BE2C (cell line): ENCODE measurements around the gene ERGIC1.

Experiments
- DNase-seq: peaks from one replicate; pipeline ENCODE4 v3.0.0-alpha.2; 2020
- H3K27me3 ChIP-seq: fragments of 250-450 bp; sonication (Bioruptor Pico); 2 replicates; pipeline ENCODE4 v1.5.1; 2020; ENCODE audit warnings: mild to moderate bottlenecking
- H3K36me3 ChIP-seq: fragments of 250-450 bp; sonication (Bioruptor Pico); 2 replicates; pipeline ENCODE4 v1.5.1; 2020; ENCODE audit warnings: mild to moderate bottlenecking
- H3K4me1 ChIP-seq: fragments of 250-450 bp; sonication (Bioruptor Pico); 2 replicates; pipeline ENCODE4 v1.5.1; 2020
- H3K4me3 ChIP-seq: 2 replicates; pipeline ENCODE4 v1.5.1; 2011; ENCODE audit warnings: low read depth, low read length
- H3K9me3 ChIP-seq: fragments of 250-450 bp; sonication (Bioruptor Pico); 2 replicates; pipeline ENCODE4 v1.5.1; 2020
- TF ChIP-seq, protein P1 (sequence below): IDR thresholded peaks from 2 replicates; pipeline ENCODE4 v1.5.1; 2012; ENCODE audit warnings: mild to moderate bottlenecking, low read depth, low read length

ERGIC1 gene

DNA sequence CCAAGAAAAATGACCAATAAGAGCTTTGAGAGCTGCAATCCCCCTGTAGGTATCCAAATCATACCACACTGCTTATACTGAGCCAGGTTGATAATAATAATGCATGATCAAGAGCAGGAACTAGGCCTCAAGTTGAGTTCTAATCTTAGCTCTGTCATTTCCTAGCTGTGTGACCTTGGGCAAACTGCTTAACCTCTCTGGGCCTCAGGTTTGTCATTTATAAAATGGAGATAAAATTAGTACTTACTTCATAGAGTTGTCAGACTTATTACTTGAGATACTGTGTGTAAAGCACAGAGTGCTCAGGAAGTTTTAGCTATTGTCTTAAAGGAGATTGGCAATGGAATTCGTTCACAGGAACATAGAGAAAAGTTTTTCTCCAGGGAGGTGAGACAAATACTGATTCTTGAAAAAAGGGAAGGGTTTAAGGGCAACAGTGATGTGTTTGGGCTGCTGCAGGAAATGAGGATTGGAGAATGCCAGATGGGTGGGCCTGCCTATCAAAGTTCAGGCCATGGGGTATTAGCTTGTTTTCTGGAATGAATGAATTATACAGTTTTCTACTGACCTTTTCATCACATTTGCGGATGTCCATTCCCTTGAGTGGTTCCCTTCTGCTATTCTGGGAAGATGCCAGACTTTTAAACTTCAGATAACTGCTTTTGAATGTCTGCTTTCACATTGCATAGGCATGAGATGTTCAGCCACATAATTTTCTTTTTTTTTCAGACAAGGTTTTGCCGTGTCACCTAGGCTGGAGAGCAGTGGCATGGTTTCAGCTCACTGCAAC is 139.3 kb downstream of the ERGIC1 start:
- Histone ChIP-seq H3K4me1 (no peaks in the 10 kb centered on the region), H3K4me3 (no peak overlapping the region), H3K9me3 (no peaks in the 10 kb centered on the region), H3K27me3 (peaks cover 5% of the 10 kb centered on the region; the same call in 1 of the 2 replicates), H3K36me3 (peaks cover 6% of the 10 kb centered on the region; the same call in 1 of the 2 replicates)
- no peak for DNase-seq
- TF ChIP-seq, protein P1, sequence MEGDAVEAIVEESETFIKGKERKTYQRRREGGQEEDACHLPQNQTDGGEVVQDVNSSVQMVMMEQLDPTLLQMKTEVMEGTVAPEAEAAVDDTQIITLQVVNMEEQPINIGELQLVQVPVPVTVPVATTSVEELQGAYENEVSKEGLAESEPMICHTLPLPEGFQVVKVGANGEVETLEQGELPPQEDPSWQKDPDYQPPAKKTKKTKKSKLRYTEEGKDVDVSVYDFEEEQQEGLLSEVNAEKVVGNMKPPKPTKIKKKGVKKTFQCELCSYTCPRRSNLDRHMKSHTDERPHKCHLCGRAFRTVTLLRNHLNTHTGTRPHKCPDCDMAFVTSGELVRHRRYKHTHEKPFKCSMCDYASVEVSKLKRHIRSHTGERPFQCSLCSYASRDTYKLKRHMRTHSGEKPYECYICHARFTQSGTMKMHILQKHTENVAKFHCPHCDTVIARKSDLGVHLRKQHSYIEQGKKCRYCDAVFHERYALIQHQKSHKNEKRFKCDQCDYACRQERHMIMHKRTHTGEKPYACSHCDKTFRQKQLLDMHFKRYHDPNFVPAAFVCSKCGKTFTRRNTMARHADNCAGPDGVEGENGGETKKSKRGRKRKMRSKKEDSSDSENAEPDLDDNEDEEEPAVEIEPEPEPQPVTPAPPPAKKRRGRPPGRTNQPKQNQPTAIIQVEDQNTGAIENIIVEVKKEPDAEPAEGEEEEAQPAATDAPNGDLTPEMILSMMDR = no peak

DNA sequence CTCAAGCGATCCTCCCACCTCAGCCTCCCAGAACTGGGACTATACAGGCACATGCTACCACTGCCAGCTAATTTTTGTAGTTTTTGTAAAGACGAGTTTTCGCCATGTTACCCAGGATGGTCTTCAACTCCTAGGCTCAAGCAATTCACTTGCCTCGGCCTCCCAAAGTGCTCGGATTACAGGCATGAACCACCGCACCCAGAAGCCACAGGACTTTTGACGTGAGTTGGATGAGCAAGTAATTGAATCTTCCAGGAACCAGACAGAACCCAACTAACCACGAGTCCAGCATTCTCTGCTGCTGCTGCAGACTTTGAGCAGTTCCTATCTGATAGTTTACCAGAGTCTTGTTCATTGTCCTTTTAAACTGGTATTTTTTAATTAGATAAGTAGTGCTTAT is 139.9 kb downstream of the ERGIC1 start:
- Histone ChIP-seq H3K36me3 (peaks cover 4% of the 10 kb centered on the region; the same call in 1 of the 2 replicates), H3K4me1 (no peaks in the 10 kb centered on the region), H3K4me3 (no peak overlapping the region), H3K27me3 (peaks cover 5% of the 10 kb centered on the region; the same call in 1 of the 2 replicates), H3K9me3 (no peaks in the 10 kb centered on the region)
- TF ChIP-seq, protein P1 = no peak
- DNase-seq = no peak

DNA sequence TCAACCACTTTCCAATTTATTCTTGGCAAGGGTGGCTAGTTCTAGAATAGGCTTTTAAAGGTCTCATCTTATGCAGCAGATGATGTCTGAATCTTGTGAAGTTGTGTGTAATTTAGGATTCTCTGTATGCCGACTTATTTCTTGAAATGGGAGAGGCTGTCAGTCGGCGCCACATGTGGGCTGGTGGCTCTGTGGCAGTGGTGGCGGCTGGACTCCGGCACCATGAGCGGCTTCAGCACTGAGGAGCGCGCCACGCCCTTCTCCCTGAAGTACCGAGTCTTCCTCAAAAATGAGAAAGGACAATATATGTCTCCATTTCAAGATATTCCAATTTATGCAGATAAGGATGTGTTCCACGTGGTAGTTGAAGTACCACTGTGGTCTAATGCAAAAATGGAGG is 141.2 kb downstream of the ERGIC1 start:
- no peak overlapping the region for H3K4me3 ChIP-seq

DNA sequence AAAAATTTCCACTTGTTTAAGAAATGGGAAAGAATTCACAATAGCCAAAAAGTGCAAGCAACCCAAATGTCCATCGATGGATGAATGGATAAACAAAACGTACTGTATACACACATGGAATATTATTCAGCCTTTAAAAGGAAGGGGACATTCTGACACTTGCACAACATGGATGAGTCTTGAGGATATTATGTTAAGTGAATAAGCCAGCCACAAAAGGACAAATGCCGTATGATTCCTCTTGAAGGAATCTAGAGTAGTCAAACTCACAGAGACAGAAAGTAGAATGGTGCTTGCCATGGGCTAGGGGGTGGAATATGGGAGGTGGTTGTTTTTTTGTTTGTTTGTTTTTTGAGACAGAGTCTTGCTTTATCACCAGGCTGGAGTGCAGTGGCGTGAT is 145.7 kb downstream of the ERGIC1 start:
- TF ChIP-seq, protein P1 = no peak
- H3K27me3 ChIP-seq = peaks cover 5% of the 10 kb centered on the region; the same call in 1 of the 2 replicates
- DNase-seq = no peak
- no peak overlapping the region for H3K4me3 ChIP-seq
- H3K36me3 ChIP-seq = no peaks in the 10 kb centered on the region
- no peaks in the 10 kb centered on the region for H3K9me3 ChIP-seq
- H3K4me1 ChIP-seq = no peaks in the 10 kb centered on the region

More for the DNA sequence above, 141.2 kb downstream of the ERGIC1 start:
- peaks cover 5% of the 10 kb centered on the region; the same call in 1 of the 2 replicates for H3K27me3 ChIP-seq
- H3K36me3 ChIP-seq = no peaks in the 10 kb centered on the region
- H3K4me1 ChIP-seq = no peaks in the 10 kb centered on the region
- no peak for DNase-seq
- TF ChIP-seq, protein P1 = no peak
- H3K9me3 ChIP-seq = no peaks in the 10 kb centered on the region

DNA sequence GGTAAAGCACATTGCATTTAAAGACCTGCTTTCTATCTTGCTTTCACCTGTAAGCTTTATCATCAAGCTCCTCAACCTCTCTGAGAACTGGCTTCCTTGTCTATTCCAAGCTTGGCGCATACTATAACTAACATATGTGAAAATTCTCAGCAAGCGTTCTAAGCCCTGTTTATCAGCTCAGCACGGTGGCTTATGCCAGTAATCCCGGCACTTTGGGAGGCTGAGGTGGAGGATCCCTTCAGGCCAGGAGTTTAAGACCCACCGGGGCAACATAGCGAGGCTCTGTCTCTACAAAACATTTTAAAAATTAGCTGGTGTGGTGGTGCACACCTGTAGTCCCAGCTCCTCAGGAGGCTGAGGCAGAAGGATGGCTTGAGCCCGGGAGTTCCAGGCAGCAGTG is 147.9 kb downstream of the ERGIC1 start:
- 0 out of 2 replicates have a peak, but pooled peaks cover 3% of the 10 kb centered on the region for H3K4me1 ChIP-seq
- no peak overlapping the region for H3K4me3 ChIP-seq
- no peaks in the 10 kb centered on the region for H3K27me3 ChIP-seq
- DNase-seq = no peak
- peaks cover 14% of the 10 kb centered on the region for H3K36me3 ChIP-seq
- TF ChIP-seq, protein P1 = no peak
- H3K9me3 ChIP-seq = no peaks in the 10 kb centered on the region
